ENCODE measurements around the gene DPP4. TPM values are rescaled to one million over a fixed set of nuclear protein-coding genes. Genes with fewer than 3 reads are reported as not detected.

Gene DPP4
- total and polyA plus RNA-seq, 2 of the 13 experiments (the other 11 are each of a cell fraction or from before 2014, with no cell fraction given) = 39.4 to 109 TPM

DNA sequence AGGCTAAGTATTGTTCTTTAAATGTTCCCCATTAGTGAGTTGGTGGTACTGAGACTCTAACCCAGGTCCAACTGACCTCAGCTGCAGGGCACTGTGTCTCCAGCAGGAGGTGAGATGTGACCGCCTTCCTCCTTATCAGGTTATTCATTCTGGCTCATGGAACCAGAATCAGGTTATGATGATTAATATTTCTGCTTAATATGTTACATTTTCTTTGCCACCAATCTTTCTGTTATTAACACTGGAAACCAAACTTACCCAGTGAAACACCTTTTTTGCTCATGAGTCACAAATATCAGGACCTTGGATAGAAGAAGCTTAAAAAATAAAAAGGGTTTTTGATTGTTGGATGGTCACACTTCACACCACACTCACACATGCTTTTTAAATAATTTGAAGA is 85.4 kb downstream of the DPP4 start (continued):
- TF ChIP-seq ZNF710 (CRISPR knock-in tag; IDR thresholded peaks at IDR 0.05; ENCODE audit: borderline replicate concordance) (no peak), STAG1 (CRISPR knock-in tag; IDR thresholded peaks at IDR 0.05) (peak; percentile 72), ZBTB8A (CRISPR knock-in tag; IDR thresholded peaks at IDR 0.05; ENCODE audit: borderline replicate concordance, low read depth) (no peak), KMT2B (CRISPR knock-in tag; IDR thresholded peaks at IDR 0.05) (no peak), CTCF (CRISPR knock-in tag; IDR thresholded peaks at IDR 0.05) (peak; percentile 57), MIER3 (CRISPR knock-in tag; IDR thresholded peaks at IDR 0.05; ENCODE audit: borderline replicate concordance) (no peak), KLF15 (CRISPR knock-in tag; IDR thresholded peaks at IDR 0.05; ENCODE audit: borderline replicate concordance) (no peak), CREB3 (CRISPR knock-in tag; IDR thresholded peaks at IDR 0.05) (no peak), MXD1 (CRISPR knock-in tag; IDR thresholded peaks at IDR 0.05) (no peak)
